ENCODE results near the gene ADORA2B.

- no peak for TF ChIP-seq CTCF (IDR thresholded peaks at IDR 0.05; ENCODE audit: low read depth, low read length, poor library complexity, severe bottlenecking)
- no peak for TF ChIP-seq EZH2phosphoT487 (IDR thresholded peaks at IDR 0.05; ENCODE audit: borderline replicate concordance, low read length)
Observed at GRCh38 chr17:15913826-15914225, 31.1 kb upstream of the ADORA2B start.
